MM.1S (cell line): ENCODE measurements around the gene CCDC117.

ENCODE experiments used
- DNase-seq: peaks from one replicate; pipeline ENCODE4 v3.0.0-alpha.2; 2015
- H2AFZ ChIP-seq: fragments of 300-600 bp; sonication (generic); 2 replicates; pipeline ENCODE4 v1.6.0; 2016; ENCODE audit warnings: antibody characterized with exemption, low read length
- H3F3A ChIP-seq: fragments of 300-600 bp; sonication (generic); 2 replicates; pipeline ENCODE4 v1.6.1; 2016; ENCODE audit warnings: mild to moderate bottlenecking, antibody characterized with exemption, low read length, moderate library complexity, mixed read lengths; ENCODE audit not compliant: insufficient read depth
- H3K27ac ChIP-seq: fragments of 300-600 bp; sonication (generic); 2 replicates; pipeline ENCODE4 v1.5.1; 2016; ENCODE audit warnings: mild to moderate bottlenecking, low read length
- H3K27me3 ChIP-seq: fragments of 300-600 bp; sonication (generic); replicated peaks from 2 replicates; pipeline ENCODE4 v1.6.0; 2016; ENCODE audit warnings: low read length; ENCODE audit not compliant: insufficient read depth
- H3K36me3 ChIP-seq: fragments of 300-600 bp; sonication (generic); replicated peaks from 2 replicates; pipeline ENCODE4 v1.6.1; 2016; ENCODE audit warnings: mild to moderate bottlenecking, low read length, mixed read lengths; ENCODE audit not compliant: insufficient read depth
- H3K4me1 ChIP-seq: fragments of 300-600 bp; sonication (generic); 2 replicates; pipeline ENCODE4 v1.6.1; 2016; ENCODE audit warnings: low read length, mixed read lengths
- H3K4me2 ChIP-seq: fragments of 300-600 bp; sonication (generic); 2 replicates; pipeline ENCODE4 v1.6.0; 2016; ENCODE audit warnings: low read depth, low read length
- H3K4me3 ChIP-seq: fragments of 300-600 bp; sonication (generic); 2 replicates; pipeline ENCODE4 v1.5.1; 2016; ENCODE audit warnings: low read length, mixed read lengths
- H3K79me2 ChIP-seq: fragments of 300-600 bp; sonication (generic); 2 replicates; pipeline ENCODE4 v1.6.1; 2016; ENCODE audit warnings: mixed run types, low read length, mixed read lengths
- H3K9ac ChIP-seq: fragments of 300-600 bp; sonication (generic); 2 replicates; pipeline ENCODE4 v1.6.1; 2016; ENCODE audit warnings: low read length, mixed read lengths
- H3K9me2 ChIP-seq: fragments of 300-600 bp; sonication (generic); replicated peaks from 2 replicates; pipeline ENCODE4 v1.6.1; 2016; ENCODE audit warnings: mild to moderate bottlenecking, low read length, mixed read lengths; ENCODE audit not compliant: insufficient read depth
- H3K9me3 ChIP-seq: fragments of 300-600 bp; sonication (generic); replicated peaks from 2 replicates; pipeline ENCODE4 v1.6.1; 2016; ENCODE audit warnings: mild to moderate bottlenecking, low read length, mixed read lengths; ENCODE audit not compliant: insufficient read depth
- H4K20me1 ChIP-seq: fragments of 300-600 bp; sonication (generic); 2 replicates; pipeline ENCODE4 v1.6.1; 2016; ENCODE audit warnings: mild to moderate bottlenecking, low read length, moderate library complexity, mixed read lengths; ENCODE audit not compliant: insufficient read depth
- CTCF ChIP-seq: fragments of 300-600 bp; sonication (generic); IDR thresholded peaks from 2 replicates; pipeline ENCODE4 v1.5.1; 2016; ENCODE audit warnings: antibody characterized with exemption, low read length, mixed read lengths
- EZH2 ChIP-seq: fragments of 300-600 bp; sonication (generic); optimal IDR thresholded peaks from 2 replicates; pipeline ENCODE3; 2017; ENCODE audit warnings: low read depth, mild to moderate bottlenecking, antibody characterized with exemption, low read length, mixed read lengths
- EZH2phosphoT487 ChIP-seq: fragments of 300-600 bp; sonication (generic); IDR thresholded peaks from 2 replicates; pipeline ENCODE4 v1.6.1; 2018; ENCODE audit warnings: antibody characterized with exemption, low read length

Gene CCDC117

DNA sequence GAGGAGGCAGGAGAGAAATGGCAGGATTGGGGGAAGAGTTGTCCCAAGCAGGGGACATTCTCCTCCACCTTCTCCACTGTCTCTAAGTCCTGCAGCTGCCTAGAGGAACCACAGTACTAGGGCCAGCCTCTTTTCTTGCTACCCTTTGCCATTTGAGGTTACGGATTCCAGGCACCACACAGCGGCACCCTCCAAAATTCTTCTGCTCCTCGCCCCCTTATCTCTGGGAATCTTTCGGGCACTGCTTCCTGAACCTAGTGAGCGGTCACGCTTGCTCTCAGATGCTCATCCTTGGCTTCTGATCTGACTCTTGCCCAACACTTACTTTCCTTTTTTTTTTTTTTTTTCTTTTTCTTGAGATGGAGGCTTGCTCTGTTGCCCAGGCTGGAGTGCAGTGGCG, 54.4 kb downstream of the CCDC117 start:
- no peak for DNase-seq
- no peaks in the 10 kb centered on the region for H3K36me3 ChIP-seq
- no peak overlapping the region for H3K9ac ChIP-seq
- H3K9me3 ChIP-seq, result no peaks in the 10 kb centered on the region
- H2AFZ ChIP-seq, result no peak overlapping the region
- TF ChIP-seq EZH2 (no peak), EZH2phosphoT487 (no peak), CTCF (no peak)
- H3K4me2 ChIP-seq, result no peak overlapping the region
- H4K20me1 ChIP-seq, result no peaks in the 10 kb centered on the region
- H3K4me1 ChIP-seq, result peaks cover 42% of the 10 kb centered on the region
- H3K9me2 ChIP-seq, result no peaks in the 10 kb centered on the region
- no peak overlapping the region for H3K4me3 ChIP-seq
- H3K79me2 ChIP-seq, result peaks cover 12% of the 10 kb centered on the region
- peaks cover 44% of the 10 kb centered on the region for H3F3A ChIP-seq
- H3K27ac ChIP-seq, result peak overlapping the region; percentile 36; the same call in 1 of the 2 replicates
- H3K27me3 ChIP-seq, result no peaks in the 10 kb centered on the region

DNA sequence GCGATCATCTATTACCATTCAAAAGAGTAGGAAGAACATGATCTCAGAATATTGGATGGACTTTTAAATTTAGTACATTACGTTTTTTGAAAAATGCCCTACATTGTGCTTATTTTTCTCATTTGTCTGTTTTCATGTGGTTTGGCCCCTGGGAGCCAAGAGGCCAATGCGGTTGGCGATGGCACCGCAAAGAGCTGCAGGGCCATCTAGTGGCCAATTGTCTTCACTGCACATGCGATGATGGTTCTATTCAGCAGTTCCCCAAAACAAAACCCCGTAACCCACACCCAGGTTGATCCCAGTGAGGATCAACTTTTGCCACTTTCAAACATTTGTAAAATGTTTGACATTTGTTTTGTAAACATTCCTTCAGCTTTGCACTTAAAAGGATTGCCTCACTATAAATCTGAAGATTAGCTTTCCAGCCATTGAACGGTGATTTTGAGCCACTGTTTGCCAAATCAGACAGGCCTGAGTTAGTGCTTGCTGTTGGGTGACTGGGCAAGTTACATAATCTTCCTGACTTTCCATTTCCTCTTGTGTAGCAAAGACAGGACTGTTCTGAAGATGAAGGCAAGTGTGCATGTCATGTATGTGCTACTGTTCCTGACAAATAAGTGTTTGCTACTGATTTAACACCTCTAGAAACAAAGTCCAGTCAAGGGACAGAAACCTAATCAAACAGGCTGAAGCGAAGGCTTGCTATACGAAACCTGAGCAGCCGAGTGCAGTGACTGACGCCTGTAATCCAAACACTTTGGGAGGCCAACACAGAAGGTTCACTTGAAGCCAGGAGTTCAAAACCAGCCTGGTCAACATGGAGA, 57.1 kb downstream of the CCDC117 start:
- Histone ChIP-seq H3K4me1 (peaks cover 22% of the 10 kb centered on the region), H3K79me2 (peaks cover 10% of the 10 kb centered on the region), H3K27me3 (no peaks in the 10 kb centered on the region), H4K20me1 (no peaks in the 10 kb centered on the region), H3K36me3 (no peaks in the 10 kb centered on the region), H3K9me3 (no peaks in the 10 kb centered on the region), H3F3A (peaks cover 17% of the 10 kb centered on the region), H2AFZ (no peak overlapping the region), H3K27ac (no peak overlapping the region), H3K9me2 (no peaks in the 10 kb centered on the region), H3K4me3 (no peak overlapping the region), H3K9ac (no peak overlapping the region), H3K4me2 (peak overlapping the region; percentile 32; the same call in 1 of the 2 replicates)
- DNase-seq, result peak; percentile 90
- peak; percentile 98 for TF ChIP-seq CTCF
- no peak for TF ChIP-seq EZH2

- Histone ChIP-seq H3K4me1 (peaks cover 14% of the 10 kb centered on the region), H3K36me3 (no peaks in the 10 kb centered on the region), H3K4me2 (no peak overlapping the region), H3K27ac (no peak overlapping the region), H3K79me2 (peaks cover 5% of the 10 kb centered on the region), H3K27me3 (no peaks in the 10 kb centered on the region), H3K9ac (no peak overlapping the region), H3K4me3 (no peak overlapping the region), H2AFZ (no peak overlapping the region), H3K9me2 (no peaks in the 10 kb centered on the region), H3F3A (peaks cover 9% of the 10 kb centered on the region; the same call in 1 of the 2 replicates), H4K20me1 (no peaks in the 10 kb centered on the region), H3K9me3 (no peaks in the 10 kb centered on the region)
- DNase-seq, result no peak
- TF ChIP-seq EZH2phosphoT487, result no peak
- no peak for TF ChIP-seq EZH2
- TF ChIP-seq CTCF, result no peak
Measured at GRCh38 chr22:28830441-28830840, 57.9 kb downstream of the CCDC117 start.
